ENCODE measurements around the gene KRTAP12-2. TPM values are rescaled to one million over a fixed set of nuclear protein-coding genes. Genes with fewer than 3 reads are reported as not detected.
"Not testable (repeated sequence)": the region's sequence is repeated elsewhere in the genome, so short reads cannot be mapped to it uniquely, and the experiment has no call there.

KRTAP12-2 gene
- total RNA-seq, 2 donors from 2014 or later, result not detected

DNA sequence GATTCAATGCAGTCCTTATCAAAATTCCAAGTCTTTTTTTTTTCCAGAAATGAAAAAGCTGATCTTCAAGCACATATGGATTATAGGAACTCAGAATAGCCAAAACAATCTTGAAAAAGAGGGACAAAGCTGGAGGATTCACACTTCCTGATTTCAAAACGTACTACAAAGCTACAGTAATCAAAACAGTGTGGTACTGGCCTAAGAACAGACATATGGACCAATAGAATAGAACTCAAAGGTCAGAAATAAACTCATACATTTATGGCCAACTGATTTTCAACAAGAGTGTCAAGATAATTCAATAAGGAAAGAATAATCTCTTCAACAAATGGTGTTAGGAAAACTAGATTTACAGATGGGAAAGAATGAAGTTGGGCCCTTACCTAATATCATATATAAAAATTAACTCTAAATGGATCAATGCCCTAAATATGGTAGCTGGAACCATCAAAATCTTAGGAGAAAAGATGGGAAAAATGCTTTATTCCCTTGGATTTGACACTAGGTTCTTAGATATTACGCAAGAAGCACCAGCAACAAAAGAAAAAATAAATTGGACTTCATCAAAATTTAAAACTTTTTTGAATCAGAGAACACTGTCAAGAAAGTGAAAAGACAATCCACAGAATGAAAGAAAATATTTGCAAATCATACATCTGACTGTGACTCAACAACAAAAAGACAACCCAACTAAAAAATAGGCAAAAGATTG, 26.2 kb upstream of the KRTAP12-2 start:
- Mint-ChIP-seq H3K36me3 (peaks cover 0 to 10% of the 10 kb centered on the region in 2 donors), H3K27ac (no peak overlapping the region), H3K9me3 (peaks cover 7 to 13% of the 10 kb centered on the region in 2 donors)
- no peak for DNase-seq (ENCODE audit: low spot score in 2 of 2)
- ATAC-seq, result no peak

DNA sequence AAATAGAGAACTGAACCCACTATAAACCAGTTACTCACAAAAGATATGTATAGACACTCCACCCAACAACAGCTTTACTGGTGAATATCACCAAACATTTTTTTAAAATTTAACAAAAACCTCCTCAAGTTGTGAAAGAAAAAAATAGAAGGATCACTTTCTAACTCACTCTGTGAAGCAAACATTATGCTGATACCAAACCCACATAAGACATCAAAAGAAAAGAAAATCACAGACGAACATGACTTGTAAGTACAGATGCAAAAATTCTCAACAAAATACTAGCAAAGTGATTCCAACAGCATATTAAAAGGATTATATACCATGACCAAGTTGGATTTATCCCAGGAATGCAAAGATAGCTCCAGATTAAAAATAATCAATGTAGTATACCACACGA, 25.0 kb upstream of the KRTAP12-2 start:
- DNase-seq (ENCODE audit: low spot score in 2 of 2) (no peak), ATAC-seq (no peak)
- H3K27ac Mint-ChIP-seq, result no peak overlapping the region
- peaks cover 7 to 13% of the 10 kb centered on the region in 2 donors for H3K9me3 Mint-ChIP-seq
- peaks cover 0 to 10% of the 10 kb centered on the region in 2 donors for H3K36me3 Mint-ChIP-seq

DNA sequence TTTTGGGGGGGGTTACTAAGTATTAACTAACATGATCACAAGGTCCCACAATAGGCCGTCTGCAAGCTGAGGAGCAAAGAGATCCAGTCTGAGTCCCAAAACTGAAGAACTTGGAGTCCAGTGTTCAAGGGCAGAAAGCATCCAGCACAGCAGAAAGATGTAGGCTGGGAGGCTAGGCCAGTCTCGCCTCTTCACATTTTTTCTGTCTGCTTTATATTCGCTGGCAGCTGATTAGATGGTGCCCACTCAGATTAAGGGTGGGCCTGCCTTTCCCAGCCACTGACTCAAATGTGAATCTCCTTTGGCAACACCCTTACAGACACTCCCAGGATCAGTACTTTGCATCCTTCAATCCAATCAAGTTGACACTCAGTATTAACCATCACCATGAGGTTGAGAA, 23.0 kb upstream of the KRTAP12-2 start:
- DNase-seq (ENCODE audit: low spot score in 2 of 2); ATAC-seq; H3K27ac Mint-ChIP-seq: not testable (repeated sequence)
- H3K36me3 Mint-ChIP-seq, result peaks cover 0 to 10% of the 10 kb centered on the region in 2 donors
- H3K9me3 Mint-ChIP-seq, result peaks cover 7 to 13% of the 10 kb centered on the region in 2 donors

DNA sequence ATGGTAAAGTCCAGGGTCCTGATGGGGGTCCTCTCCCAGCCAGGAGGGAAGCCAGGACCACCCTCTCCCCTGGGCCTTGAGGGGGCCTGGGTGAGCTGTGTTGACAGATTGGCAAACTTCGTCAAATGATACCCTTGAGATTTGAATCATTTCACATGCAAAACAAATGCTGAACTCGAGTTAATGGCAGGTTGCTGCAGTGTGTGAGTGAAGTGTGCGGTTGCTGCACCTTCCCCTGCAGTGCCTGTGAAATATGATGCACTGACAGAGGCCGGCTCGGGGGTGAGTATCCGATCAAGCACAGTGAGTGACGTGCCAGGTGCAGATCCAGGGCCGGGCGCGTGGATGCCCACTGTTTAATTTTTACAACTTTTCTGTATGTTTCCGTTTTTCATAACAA, 20.9 kb upstream of the KRTAP12-2 start:
- H3K9me3 Mint-ChIP-seq, result peaks cover 3 to 4% of the 10 kb centered on the region in 2 donors
- H3K27ac Mint-ChIP-seq, result peak overlapping the region in 1 of 2 donors; percentile 90
- ATAC-seq (no peak), DNase-seq (ENCODE audit: low spot score in 2 of 2) (no peak)
- peaks cover 0 to 5% of the 10 kb centered on the region in 2 donors for H3K36me3 Mint-ChIP-seq

DNA sequence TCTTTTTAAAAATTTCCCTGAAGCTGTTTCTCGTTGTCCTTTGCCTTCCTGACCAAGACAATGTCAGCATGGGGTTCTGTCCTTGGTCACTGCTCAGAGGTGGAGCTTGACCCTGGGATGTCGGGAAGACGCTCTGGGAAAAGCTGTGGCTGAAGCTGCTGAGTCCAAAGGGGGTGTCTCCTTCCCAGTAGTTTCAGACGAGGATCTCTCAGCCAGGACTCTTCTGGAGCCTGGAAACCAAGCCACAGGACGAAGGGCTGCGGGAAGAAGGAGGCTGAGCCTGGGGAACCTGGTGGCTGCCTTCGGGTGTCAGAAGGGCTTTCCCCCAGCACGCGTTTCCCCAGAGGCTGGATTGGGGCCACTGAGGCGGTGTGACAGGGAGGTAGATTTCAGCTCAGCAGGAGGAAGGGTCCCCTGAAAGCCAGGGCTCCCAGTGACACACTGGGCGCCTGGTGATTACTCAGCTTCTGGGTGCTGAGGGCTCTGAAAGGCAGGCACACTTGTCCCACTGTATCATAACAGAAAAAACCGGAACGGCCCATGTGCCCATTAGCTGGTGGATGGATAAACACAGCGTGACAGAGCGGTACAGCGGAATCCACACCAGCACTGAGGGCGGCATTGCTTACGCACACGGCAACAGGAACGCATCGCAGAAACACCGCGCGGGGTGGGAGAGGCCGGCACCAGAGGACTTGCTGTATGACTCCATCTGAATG, 20.3 kb upstream of the KRTAP12-2 start:
- Mint-ChIP-seq H3K27ac (peak overlapping the region; percentile 8 to 41), H3K9me3 (no peaks in the 10 kb centered on the region), H3K36me3 (no peaks in the 10 kb centered on the region)
- ATAC-seq, result no peak
- DNase-seq (ENCODE audit: low spot score in 2 of 2), result no peak

DNA sequence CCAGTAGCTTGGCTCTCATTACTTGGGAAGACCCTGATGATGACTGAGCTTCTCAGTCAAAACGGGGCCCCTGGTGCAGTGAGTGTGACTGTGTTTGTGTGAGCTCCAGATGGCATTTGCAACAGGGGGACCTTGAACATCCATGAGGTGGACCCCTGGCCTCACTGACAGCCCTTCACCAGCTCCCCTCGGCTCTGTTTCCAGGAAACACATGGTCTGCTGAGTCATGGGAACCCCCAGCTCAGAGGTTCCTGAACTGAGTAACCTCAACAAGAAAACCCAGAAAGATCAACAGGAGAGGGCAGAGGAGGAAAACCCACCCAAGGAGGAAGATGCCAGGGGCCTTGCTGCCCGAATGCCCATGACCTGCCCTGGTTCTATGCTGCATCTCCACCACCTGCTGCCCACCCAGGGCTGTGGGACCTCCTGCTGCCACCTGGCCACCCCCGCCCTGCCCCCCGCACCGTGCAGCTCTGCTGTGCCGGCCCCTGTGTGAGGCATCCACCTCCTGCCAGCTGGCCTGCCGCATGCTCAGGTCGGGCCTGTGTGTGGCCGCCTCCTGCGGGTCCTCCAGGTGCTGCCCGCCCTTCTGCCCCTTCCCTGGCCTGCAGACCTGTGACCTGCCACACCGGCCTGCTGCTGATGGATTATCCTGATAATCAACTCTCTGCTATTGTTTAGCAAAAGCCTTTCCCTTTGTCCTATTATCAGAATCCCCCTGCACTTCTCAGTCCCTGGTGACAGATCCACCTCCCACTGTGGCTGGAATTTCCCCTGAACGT, 19.5 kb upstream of the KRTAP12-2 start:
- no peaks in the 10 kb centered on the region for H3K9me3 Mint-ChIP-seq
- DNase-seq (ENCODE audit: low spot score in 2 of 2), result no peak
- H3K27ac Mint-ChIP-seq, result peak overlapping the region; percentile 8 to 76
- H3K36me3 Mint-ChIP-seq, result no peaks in the 10 kb centered on the region
- ATAC-seq, result peak; percentile 14 to 30

DNA sequence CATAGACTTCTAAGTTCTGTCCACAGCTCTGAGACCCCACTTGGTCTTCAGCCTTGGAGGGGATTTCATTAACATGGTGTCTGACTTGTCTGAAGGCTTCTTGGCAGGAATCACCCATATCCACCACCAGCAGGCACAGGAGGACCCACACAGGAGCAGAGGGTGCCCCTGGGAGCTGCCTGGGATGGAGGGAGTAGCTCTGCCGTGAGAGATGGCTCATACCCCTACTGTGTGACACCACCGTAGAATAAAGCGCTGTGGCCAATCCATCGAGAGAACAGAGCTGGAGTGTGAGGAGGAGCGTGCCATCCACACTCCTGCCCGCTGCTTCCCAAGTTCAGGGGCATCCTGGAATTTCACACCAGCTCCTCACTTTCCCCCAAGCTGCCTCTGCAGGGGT, 18.3 kb upstream of the KRTAP12-2 start:
- H3K9me3 Mint-ChIP-seq; ATAC-seq; H3K36me3 Mint-ChIP-seq; H3K27ac Mint-ChIP-seq; DNase-seq (ENCODE audit: low spot score in 2 of 2): not testable (repeated sequence)

DNA sequence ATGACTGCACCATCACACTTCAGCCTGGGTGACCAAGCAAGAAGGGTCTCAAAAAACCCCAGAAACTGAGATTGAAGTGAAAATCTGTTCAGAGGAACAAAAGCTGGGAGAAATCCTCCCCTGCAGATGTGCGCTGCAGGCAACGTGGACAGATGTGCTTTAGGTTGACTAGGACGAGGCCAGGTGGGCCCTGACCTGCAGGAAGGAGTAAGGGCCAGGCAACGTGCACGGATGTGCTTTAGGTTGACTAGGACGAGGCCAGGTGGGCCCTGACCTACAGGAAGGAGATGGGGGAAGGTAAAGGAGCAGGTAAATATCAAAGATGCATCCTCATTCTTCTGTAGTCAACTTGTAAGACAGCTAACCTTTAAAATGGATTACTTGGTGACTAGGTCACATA, 17.8 kb upstream of the KRTAP12-2 start:
- no peak for DNase-seq (ENCODE audit: low spot score in 2 of 2)
- Mint-ChIP-seq H3K9me3 (no peaks in the 10 kb centered on the region), H3K36me3 (no peaks in the 10 kb centered on the region), H3K27ac (peak overlapping the region in 1 of 2 donors; percentile 7)
- no peak for ATAC-seq

DNA sequence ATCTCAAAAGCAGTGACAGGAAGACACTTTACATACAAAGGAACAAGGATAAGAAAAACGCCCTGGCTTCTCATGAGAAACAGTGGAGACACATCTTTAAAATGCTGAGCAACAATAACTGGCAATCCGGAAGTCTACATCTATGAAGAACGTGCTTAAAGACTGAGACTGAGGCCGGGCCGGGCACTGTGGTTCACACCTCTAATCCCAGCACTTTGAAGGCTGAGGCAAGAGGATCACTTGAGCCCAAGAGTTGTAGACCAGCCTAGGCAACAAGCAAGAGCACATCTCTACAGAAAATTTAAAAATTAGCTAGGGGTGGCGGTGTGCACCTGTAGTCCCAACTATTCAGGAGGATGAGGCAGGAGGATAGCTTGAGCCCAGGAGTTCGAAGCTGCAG, 17.4 kb upstream of the KRTAP12-2 start:
- no peaks in the 10 kb centered on the region for H3K36me3 Mint-ChIP-seq
- H3K27ac Mint-ChIP-seq, result peak overlapping the region in 1 of 2 donors; percentile 7
- DNase-seq (ENCODE audit: low spot score in 2 of 2) (no peak), ATAC-seq (no peak)
- H3K9me3 Mint-ChIP-seq, result no peaks in the 10 kb centered on the region

DNA sequence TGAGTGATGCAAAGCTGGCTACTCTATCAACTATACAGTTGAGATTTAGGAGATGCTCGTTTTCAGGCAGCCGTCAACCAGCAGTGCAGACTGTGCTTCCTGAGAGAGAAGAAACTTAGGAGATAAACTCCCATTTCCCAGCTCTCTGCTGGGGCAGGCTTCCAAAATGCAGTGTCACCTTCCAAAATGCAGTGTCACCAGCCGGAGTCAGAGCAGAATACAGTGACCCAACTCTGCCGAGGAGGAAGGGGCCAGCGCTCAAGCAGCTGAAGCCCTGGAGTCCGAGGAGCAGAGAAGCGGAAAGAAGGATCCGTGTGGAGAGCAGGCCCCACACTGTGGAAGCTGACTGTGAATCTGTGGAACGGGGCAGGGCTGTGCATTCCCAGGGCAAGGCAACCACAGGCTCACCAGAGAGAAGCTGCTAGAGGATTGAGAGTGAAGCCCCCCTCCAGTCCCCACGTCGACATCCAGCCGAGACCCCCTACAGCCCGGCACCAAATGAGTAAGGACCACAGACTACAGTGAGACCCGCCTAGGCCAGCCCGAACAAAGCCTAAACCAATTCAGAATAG, 15.9 kb upstream of the KRTAP12-2 start:
- DNase-seq (ENCODE audit: low spot score in 2 of 2) (no peak), ATAC-seq (no peak)
- Mint-ChIP-seq H3K36me3 (no peaks in the 10 kb centered on the region), H3K9me3 (no peaks in the 10 kb centered on the region), H3K27ac (peak overlapping the region in 1 of 2 donors; percentile 14)

DNA sequence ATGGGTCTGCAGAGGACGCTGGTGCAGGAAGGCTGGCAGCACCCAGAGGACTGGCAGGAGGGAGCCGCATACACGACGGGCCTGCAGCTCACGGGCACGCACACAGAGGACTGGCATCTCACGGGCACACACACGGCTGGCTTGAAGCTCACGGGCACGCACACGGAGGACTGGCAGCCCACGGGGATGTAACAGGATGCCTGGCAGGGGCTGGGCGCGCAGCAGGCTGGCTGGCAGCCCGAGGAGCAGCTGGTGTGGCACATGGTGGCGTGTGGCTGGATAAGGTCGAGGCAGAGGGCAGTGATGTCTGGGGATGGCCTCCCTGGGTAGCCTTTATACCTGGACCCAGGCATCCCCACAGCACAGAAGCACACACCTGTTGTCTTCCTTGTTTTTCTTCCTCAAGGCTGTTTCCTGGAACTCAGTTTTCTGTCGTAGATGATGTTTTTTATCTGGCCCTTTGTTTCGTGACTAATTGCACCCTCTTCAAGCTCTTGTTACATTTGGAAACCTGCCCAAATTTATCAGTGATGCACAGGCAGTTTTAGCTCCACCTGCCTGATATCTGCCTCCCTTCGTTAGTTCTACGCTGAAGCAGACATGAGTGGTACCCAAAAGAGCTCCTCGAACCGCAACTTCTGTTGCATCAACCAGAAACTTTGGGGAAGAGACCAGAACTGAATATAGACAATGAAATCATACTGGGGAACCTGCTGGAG, 15.3 kb upstream of the KRTAP12-2 start, which contains the start of gene KRTAP12-1:
Gene KRTAP12-1 (minus strand): TSS at position 303 of the 719 bp plus-strand sequence. CDS start 40 bp downstream, at position 263.
- H3K9me3 Mint-ChIP-seq, result no peaks in the 10 kb centered on the region

DNA sequence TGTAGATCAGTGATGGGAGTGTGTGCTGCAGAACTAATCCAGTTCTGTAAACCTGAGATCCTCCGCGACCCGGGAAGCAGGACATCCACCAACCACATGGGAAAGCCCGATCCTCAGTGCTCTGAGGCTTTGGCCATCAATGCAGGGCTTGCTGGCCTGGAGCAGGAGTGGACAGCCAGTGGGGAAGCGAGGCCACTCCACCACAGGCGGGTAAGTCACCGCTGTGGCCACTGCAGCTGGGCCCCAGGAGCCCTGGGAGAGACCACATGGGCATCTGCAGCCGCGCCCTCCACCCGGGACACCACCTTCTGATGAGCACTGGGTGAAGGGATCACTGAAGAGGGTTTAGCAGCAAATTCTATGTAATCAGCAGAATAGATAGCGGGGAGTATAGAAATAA, 14.4 kb upstream of the KRTAP12-2 start:
- peak overlapping the region in 1 of 2 donors; percentile 22 for H3K27ac Mint-ChIP-seq
- no peaks in the 10 kb centered on the region for H3K36me3 Mint-ChIP-seq
- ATAC-seq (no peak), DNase-seq (ENCODE audit: low spot score in 2 of 2) (no peak)
- H3K9me3 Mint-ChIP-seq, result no peaks in the 10 kb centered on the region

More for the DNA sequence above, 15.3 kb upstream of the KRTAP12-2 start, which contains the start of gene KRTAP12-1:
- ATAC-seq (no peak), DNase-seq (ENCODE audit: low spot score in 2 of 2) (no peak)
- H3K27ac Mint-ChIP-seq, result peak within 1 kb of the TSS; percentile 14 to 22
- H3K36me3 Mint-ChIP-seq, result no peaks in the 10 kb centered on the region

DNA sequence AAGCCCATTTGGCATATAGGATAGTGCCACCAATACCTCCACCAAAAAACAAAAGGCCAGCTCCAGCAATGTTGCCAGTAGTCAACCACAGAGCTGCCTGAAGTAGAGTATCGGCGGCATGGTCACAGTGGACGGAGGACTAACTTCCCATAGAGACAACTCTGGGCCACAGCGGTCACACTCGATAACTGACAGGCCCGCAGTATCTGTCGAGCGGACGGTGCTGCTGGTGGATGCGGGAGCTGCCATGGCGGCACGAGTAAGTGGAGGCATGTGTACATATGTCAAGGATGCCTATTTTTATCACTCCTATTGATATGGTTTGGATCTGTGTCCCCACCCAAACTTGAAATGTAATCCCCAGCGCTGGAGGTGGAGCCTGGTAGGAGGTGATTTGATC, 11.2 kb upstream of the KRTAP12-2 start:
- ATAC-seq (no peak), DNase-seq (ENCODE audit: low spot score in 2 of 2) (no peak)
- Mint-ChIP-seq H3K9me3 (peaks cover 6 to 7% of the 10 kb centered on the region in 2 donors), H3K36me3 (peaks cover 0 to 3% of the 10 kb centered on the region in 2 donors), H3K27ac (no peak overlapping the region)

DNA sequence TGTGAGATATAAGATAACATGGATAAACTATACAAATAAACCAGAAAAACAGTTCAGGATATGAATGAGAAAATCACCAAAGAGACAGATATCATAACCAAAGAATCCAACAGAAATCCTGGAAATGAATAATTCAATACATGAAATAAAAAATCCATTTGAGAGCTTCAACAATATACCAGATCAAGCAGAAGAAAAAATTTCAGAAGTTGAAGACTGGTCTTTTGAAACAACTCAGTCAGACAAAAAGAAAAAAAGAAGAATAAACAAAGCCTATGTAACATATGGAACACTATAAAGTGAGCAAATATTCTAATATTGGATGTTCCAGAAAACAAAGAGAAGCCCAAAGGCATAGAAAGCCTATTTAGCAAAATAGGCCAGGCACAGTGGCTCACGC, 5.2 kb upstream of the KRTAP12-2 start:
- no peak for DNase-seq (ENCODE audit: low spot score in 2 of 2)
- peaks cover 5 to 19% of the 10 kb centered on the region in 2 donors for H3K36me3 Mint-ChIP-seq
- H3K27ac Mint-ChIP-seq, result no peak overlapping the region
- H3K9me3 Mint-ChIP-seq, result peaks cover 16 to 20% of the 10 kb centered on the region in 2 donors
- no peak for ATAC-seq

DNA sequence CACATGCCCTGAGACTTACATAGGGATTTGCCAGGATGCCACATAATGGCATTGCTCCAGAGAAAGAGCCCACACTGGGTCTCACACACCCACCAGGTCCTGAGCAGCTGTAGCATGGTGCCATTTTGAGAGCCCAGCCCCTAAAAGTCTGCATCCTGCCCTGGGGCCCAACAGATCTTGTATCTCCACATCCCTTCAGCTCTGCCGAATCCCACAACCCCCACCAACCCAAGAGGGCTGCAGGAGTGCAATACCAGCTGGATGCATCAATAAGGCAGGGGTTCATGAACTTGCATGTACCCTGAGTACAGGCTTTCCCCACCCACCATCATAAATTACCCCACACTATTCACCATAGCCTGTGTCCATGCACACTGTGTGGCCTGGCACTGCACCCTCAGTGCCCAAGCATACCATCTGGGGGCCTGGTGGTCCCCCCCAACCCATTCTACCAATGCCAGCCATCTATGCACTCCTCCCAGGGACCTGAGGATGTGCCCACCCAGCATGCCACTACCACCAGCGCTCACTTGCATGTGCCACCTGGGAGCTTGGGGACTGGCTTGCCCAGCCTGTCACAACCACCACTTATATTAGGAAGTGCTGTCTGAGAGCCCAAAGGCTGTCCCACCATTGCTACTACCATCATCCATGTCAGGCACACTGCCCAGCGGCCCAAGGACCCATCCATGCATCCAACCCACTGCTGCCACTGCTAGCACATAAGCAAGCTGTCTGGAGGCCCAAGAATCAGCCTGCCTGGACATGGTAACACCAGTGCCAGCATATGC, 4.1 kb upstream of the KRTAP12-2 start:
- Mint-ChIP-seq H3K27ac (no peak overlapping the region), H3K36me3 (peaks cover 5 to 19% of the 10 kb centered on the region in 2 donors), H3K9me3 (peaks cover 16 to 20% of the 10 kb centered on the region in 2 donors)
- no peak for ATAC-seq
- no peak for DNase-seq (ENCODE audit: low spot score in 2 of 2)

All from activated naive CD4-positive, alpha-beta T cell treated with anti-CD3 and anti-CD28 coated beads, Interleukin-2, amount 50 U/mL, for 72 hours (primary cell).